DND-41 (cell line): ENCODE results near the gene SULT2B1.

Experiments used
- ATAC-seq: fragments of 200-7000 bp; cut with Tn5 transposase; 3 replicates; pipeline ENCODE4 v1.9.1; 2021; ENCODE audit warnings: low read depth; ENCODE audit not compliant: insufficient read depth
- DNase-seq: peaks from one replicate; pipeline ENCODE4 v3.0.0-alpha.2; 2020
- H2AFZ ChIP-seq: 2 replicates; pipeline ENCODE4 v1.6.0; 2012; ENCODE audit warnings: low read depth, low read length
- H3K27ac ChIP-seq: 2 replicates; pipeline ENCODE4 v1.5.1; 2012; ENCODE audit warnings: low read length, inconsistent platforms
- H3K27me3 ChIP-seq: fragments of 200-600 bp; sonication (generic); 2 replicates; pipeline ENCODE4 v1.6.0; 2012; ENCODE audit warnings: low read length, mild to moderate bottlenecking, inconsistent platforms; ENCODE audit not compliant: insufficient read depth, poor library complexity
- H3K36me3 ChIP-seq: 2 replicates; pipeline ENCODE4 v1.5.1; 2012; ENCODE audit warnings: low read length, inconsistent platforms; ENCODE audit not compliant: insufficient read depth
- H3K4me1 ChIP-seq: 2 replicates; pipeline ENCODE4 v1.5.1; 2012; ENCODE audit warnings: mild to moderate bottlenecking, low read length; ENCODE audit not compliant: insufficient read depth
- H3K4me2 ChIP-seq: 2 replicates; pipeline ENCODE4 v1.6.0; 2012; ENCODE audit warnings: mild to moderate bottlenecking, moderate library complexity, low read length, inconsistent platforms; ENCODE audit not compliant: insufficient read depth
- H3K4me3 ChIP-seq, 2 experiments: fragments of 200-600 bp in 1 of 2; shearing (Covaris generic) in 1 of 2; 2 replicates each; pipeline ENCODE4 v1.5.1; 2012 to 2016; ENCODE audit warnings: inconsistent platforms in 2 of 2, low read length in 2 of 2, mild to moderate bottlenecking in 2 of 2, low read depth in 1 of 2, moderate library complexity in 1 of 2
- H3K79me2 ChIP-seq: 2 replicates; pipeline ENCODE4 v1.6.0; 2012; ENCODE audit warnings: low read length, inconsistent platforms; ENCODE audit not compliant: insufficient read depth
- H3K9ac ChIP-seq: 2 replicates; pipeline ENCODE4 v1.6.0; 2012; ENCODE audit warnings: low read depth, mild to moderate bottlenecking, inconsistent platforms, low read length, moderate library complexity
- H3K9me3 ChIP-seq: 2 replicates; pipeline ENCODE4 v1.5.1; 2012; ENCODE audit warnings: low read length, moderate library complexity, mild to moderate bottlenecking, inconsistent platforms; ENCODE audit not compliant: insufficient read depth, severe bottlenecking
- H4K20me1 ChIP-seq: 2 replicates; pipeline ENCODE4 v1.6.0; 2012; ENCODE audit warnings: low read length; ENCODE audit not compliant: insufficient read depth
- EZH2 ChIP-seq: IDR thresholded peaks from 3 replicates; pipeline ENCODE4 v1.6.1; 2012; ENCODE audit warnings: borderline replicate concordance, low read depth, mild to moderate bottlenecking, moderate library complexity, low read length, inconsistent platforms; ENCODE audit not compliant: severe bottlenecking
- TF ChIP-seq, protein P1 (sequence below): IDR thresholded peaks from 2 replicates; pipeline ENCODE4 v1.5.1; 2012; ENCODE audit warnings: borderline replicate concordance, low read length, moderate library complexity, mild to moderate bottlenecking; ENCODE audit not compliant: poor library complexity, severe bottlenecking; ENCODE audit errors: extremely low read depth

Gene SULT2B1

DNA sequence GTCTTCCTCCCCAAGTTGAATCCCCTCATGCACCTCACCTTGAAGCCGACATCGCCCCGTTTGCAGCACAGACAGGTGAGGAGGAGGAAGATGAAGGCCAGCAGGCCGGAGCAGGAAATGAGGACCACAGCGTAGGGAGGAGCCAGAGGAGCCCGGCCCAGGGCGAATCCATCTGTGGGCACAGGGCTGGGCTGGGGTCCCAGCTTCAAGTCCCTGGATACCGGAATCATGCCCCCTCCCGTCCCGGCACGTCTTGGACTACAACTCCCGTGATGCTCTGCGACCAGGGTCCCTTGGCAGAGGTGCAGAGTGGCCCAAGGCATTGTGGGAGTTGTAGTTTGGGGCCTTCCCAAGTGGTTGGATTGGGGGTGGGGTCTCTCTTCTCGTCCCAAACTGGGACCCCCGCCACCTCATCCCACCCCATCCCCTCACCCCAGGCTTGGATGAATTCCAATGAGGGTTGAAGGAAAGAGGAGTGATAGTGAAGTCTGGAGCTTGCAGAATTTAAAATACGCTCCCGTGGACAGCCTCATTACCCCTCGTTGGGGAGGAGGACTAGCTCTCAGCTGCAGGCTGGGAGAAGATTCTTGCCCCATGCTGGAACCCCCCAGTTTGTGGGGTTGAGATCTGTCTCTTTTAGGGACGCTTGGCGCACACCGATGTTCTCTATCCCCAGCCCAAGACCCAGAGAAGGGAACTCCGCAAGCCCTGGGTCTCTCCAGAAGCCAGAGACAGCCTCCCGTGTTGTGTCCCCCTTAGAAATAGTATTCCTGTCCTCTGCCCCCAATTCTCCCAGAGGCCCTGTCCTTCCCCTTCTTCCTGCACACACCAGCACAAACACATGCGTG, 41.3 kb upstream of the SULT2B1 start:
- peaks cover 28% of the 10 kb centered on the region for H3K4me1 ChIP-seq
- H3K36me3 ChIP-seq: no peaks in the 10 kb centered on the region
- TF ChIP-seq, protein P1, sequence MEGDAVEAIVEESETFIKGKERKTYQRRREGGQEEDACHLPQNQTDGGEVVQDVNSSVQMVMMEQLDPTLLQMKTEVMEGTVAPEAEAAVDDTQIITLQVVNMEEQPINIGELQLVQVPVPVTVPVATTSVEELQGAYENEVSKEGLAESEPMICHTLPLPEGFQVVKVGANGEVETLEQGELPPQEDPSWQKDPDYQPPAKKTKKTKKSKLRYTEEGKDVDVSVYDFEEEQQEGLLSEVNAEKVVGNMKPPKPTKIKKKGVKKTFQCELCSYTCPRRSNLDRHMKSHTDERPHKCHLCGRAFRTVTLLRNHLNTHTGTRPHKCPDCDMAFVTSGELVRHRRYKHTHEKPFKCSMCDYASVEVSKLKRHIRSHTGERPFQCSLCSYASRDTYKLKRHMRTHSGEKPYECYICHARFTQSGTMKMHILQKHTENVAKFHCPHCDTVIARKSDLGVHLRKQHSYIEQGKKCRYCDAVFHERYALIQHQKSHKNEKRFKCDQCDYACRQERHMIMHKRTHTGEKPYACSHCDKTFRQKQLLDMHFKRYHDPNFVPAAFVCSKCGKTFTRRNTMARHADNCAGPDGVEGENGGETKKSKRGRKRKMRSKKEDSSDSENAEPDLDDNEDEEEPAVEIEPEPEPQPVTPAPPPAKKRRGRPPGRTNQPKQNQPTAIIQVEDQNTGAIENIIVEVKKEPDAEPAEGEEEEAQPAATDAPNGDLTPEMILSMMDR: no peak
- TF ChIP-seq EZH2: no peak
- no peak overlapping the region for H2AFZ ChIP-seq
- H3K27me3 ChIP-seq: no peaks in the 10 kb centered on the region
- no peaks in the 10 kb centered on the region for H3K9me3 ChIP-seq
- no peak overlapping the region for H3K9ac ChIP-seq
- no peaks in the 10 kb centered on the region for H4K20me1 ChIP-seq
- peak; percentile 46 for ATAC-seq
- H3K4me2 ChIP-seq: 0 out of 2 replicates have a peak overlapping the region, but pooled peaks have one; percentile 24
- peak; percentile 73 for DNase-seq
- no peak overlapping the region for H3K27ac ChIP-seq
- H3K4me3 ChIP-seq: no peak overlapping the region
- no peaks in the 10 kb centered on the region for H3K79me2 ChIP-seq

DNA sequence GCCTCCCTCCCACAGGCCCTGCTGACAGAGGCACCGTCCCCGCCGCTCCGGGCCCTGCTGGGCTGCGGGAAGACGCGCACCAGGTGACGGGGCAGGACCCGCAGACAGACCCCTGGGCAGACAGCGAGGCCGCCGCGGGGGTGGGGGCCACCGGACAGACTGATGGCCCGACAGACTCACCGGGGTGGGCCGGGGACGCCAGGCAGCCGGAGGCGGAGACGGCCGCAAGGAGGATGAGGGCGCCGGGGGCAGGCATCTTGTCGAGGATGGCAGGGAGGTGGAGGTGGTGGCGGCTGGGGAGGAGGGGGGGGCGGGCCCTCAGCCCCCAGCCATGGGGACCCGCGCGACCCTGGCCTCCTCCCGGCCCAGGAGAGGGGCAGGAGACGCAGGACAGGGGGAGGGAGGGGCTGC, 40.6 kb upstream of the SULT2B1 start:
- ATAC-seq (no peak), DNase-seq (no peak)
- Histone ChIP-seq H3K79me2 (no peaks in the 10 kb centered on the region), H3K27me3 (no peaks in the 10 kb centered on the region), H4K20me1 (no peaks in the 10 kb centered on the region), H3K27ac (no peak overlapping the region), H3K36me3 (no peaks in the 10 kb centered on the region), H3K9ac (no peak overlapping the region), H2AFZ (no peak overlapping the region), H3K9me3 (no peaks in the 10 kb centered on the region), H3K4me1 (peaks cover 28% of the 10 kb centered on the region), H3K4me2 (no peak overlapping the region), H3K4me3 (no peak overlapping the region)
- TF ChIP-seq, protein P1: no peak
- no peak for TF ChIP-seq EZH2

DNA sequence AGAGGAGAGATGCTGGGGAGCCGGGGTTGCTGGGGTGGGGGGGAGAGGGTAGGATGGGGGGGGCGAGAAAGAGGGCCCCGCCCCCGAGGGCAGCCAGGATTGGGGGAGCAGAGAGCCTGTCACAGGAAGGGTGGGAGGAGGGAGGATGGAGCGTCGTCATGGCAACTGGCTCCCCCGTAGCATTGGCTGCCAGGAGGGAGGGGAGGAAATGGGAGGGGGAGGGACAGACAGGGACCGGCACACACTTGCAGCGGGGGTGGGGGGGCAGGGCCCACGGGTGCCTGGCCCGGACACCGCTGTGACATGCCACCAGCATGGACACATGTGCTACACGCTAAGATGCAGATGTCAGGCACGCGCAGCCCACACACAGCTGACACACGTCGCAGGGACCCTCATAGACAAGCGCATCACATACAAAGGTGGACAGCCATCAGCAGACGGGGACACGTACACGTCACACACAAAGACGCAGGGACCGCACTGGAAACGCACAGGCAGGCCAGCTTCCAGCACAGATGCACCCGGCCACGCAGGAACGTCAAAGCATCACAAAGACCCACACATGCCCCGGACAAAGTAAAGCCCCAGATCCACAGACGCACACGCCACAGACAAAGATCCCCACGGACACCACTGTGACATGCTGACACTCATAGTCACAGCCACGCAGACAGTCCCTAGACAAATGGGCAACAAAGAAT, 40.0 kb upstream of the SULT2B1 start, which contains the start of gene LMTK3:
TSS of gene LMTK3 (minus strand) at position 36 of the 704 bp plus-strand sequence. CDS start 259 bp downstream, outside the sequence.
- no peaks in the 10 kb centered on the region for H3K79me2 ChIP-seq
- no peaks in the 10 kb centered on the region for H3K36me3 ChIP-seq
- no peak within 1 kb of the TSS for H3K27ac ChIP-seq
- peak within 1 kb of the TSS; percentile 96 for H3K4me2 ChIP-seq
- no peaks in the 10 kb centered on the region for H4K20me1 ChIP-seq
- ATAC-seq (peak; percentile 22; the same call in 1 of the 3 replicates), DNase-seq (peak; percentile 81)
- H3K27me3 ChIP-seq: no peaks in the 10 kb centered on the region
- H3K9ac ChIP-seq: no peak within 1 kb of the TSS
- H2AFZ ChIP-seq: no peak within 1 kb of the TSS
- H3K9me3 ChIP-seq: no peaks in the 10 kb centered on the region
- H3K4me1 ChIP-seq: peaks cover 28% of the 10 kb centered on the region
- peak within 1 kb of the TSS in 1 of 2 experiments; percentile 81; a peak in 2 of 4 replicates for H3K4me3 ChIP-seq
- TF ChIP-seq, protein P1: no peak
- TF ChIP-seq EZH2: no peak
